HFF-Myc (cell line): Measurements from ENCODE around the gene ZNF652.

ENCODE experiments used
- DNase-seq: peaks from one replicate; pipeline ENCODE4 v3.0.0-alpha.2; 2011; ENCODE audit warnings: low read depth; ENCODE audit errors: extremely low read depth
- H3K4me3 ChIP-seq: replicated peaks from 2 replicates; pipeline ENCODE4 v1.5.1; 2011; ENCODE audit warnings: low read depth, mild to moderate bottlenecking, control low read depth, low read length
- TF ChIP-seq, protein P1 (sequence below): IDR thresholded peaks from 2 replicates; pipeline ENCODE4 v1.5.1; 2012; ENCODE audit warnings: mild to moderate bottlenecking, low read depth, low read length, control low read depth; ENCODE audit errors: missing control alignments

Gene ZNF652

DNA sequence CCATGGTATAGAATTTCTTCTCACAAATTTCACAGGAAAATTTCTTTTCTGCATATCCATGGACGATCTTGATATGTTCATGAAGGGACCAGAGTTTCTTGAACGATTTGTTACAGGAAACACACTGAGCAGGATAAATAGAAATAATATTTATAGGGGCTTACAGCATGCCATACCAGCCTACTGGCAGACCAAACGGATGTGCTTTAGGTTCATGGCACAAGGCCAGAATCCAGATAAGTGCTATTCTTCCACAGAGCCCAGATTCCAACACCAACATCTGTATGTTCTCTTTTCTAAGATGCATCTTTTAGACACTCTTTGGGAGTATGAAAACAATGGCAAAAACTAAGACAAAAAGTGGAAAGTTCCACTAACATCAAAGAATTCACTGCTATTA lies 49.3 kb downstream of the ZNF652 start:
- no peak overlapping the region for H3K4me3 ChIP-seq
- no peak for DNase-seq
- TF ChIP-seq, protein P1, sequence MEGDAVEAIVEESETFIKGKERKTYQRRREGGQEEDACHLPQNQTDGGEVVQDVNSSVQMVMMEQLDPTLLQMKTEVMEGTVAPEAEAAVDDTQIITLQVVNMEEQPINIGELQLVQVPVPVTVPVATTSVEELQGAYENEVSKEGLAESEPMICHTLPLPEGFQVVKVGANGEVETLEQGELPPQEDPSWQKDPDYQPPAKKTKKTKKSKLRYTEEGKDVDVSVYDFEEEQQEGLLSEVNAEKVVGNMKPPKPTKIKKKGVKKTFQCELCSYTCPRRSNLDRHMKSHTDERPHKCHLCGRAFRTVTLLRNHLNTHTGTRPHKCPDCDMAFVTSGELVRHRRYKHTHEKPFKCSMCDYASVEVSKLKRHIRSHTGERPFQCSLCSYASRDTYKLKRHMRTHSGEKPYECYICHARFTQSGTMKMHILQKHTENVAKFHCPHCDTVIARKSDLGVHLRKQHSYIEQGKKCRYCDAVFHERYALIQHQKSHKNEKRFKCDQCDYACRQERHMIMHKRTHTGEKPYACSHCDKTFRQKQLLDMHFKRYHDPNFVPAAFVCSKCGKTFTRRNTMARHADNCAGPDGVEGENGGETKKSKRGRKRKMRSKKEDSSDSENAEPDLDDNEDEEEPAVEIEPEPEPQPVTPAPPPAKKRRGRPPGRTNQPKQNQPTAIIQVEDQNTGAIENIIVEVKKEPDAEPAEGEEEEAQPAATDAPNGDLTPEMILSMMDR = no peak

DNA sequence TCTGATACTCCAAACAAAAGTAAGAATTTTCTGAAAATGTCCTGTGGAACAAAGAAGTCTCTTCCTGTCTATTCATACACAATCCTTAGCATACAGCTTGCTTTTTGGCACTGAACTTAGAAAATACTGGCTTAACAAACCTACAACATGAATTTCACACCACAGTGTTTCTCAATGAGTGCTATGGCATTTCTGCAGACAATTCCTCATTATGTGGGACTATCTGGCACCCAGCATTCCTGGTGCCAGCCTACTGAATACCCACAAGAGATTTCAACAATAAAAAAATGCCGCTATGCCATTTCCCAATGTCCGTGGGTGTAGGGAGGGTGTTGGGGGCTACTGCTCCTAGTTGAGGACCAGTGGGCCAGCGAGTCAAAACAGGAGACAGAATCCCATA lies 62.1 kb downstream of the ZNF652 start:
- no peak for DNase-seq
- TF ChIP-seq, protein P1 = no peak
- no peak overlapping the region for H3K4me3 ChIP-seq

DNA sequence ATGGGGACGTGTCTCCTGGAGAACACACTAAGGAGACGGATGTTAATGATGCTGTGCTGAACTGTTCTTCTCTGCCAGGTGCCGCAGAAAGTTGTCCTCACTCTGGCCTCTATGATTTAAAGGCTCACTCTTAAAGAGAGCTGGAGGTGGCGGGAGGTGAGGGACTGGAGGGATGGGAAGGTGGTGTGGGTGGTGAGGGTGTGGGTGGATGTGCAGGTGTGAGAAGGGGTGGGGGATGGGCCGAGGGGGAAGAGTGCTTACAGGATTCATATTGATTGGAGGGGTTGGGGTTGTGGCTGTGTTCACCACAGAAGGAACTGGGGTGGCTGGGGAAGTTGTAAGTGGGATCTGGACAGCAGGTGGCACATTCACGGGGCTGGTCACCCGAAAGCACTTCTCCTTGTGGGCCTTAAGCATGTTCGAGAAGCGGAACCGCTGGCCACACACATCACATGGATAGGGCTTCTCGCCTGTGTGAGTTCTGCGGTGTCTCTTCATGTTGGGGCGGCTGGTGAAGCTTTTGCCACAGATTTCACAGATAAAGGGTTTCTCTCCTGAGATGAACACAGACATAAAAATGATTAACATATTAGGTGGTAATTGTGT lies 63.6 kb downstream of the ZNF652 start:
- TF ChIP-seq, protein P1 = no peak
- no peak overlapping the region for H3K4me3 ChIP-seq
- DNase-seq = no peak

DNA sequence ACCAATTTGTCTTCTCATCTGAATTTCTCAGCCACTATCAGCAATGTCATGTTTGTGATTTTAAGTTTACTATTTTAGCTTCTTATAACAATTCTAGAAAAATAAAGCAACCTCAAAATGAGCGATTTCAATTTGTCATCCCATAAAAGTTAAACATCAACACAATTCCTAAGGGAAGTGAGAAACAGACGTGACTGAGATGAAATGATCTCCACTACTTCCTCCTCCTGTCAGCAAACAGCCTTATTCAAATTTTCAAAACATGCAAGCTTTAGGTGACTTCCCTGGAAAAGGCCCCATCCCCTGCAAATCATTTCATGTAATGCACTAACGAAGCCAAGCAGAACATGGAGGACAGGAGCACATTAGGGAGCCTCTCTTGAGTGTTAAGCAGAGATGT lies 64.9 kb downstream of the ZNF652 start:
- TF ChIP-seq, protein P1 = no peak
- no peak for DNase-seq
- no peak overlapping the region for H3K4me3 ChIP-seq

DNA sequence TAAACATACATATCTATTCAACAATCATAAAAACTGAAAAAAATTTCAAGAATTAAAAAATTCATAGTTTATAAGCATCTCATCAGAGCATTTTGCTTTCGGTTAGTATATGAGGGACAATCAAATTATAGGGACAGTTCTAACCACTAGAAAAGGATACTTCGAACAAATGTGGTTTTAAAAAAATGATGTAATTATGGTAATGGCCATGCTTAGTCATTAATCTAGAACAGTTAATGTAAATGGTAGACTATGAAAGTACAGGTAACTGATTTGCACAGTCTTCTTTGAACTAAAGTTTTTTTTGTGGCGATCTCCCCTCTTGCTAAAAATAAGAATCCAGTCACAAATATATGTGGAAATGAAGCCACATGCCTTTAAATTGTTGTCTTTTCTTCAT lies 67.9 kb downstream of the ZNF652 start:
- no peak for DNase-seq
- TF ChIP-seq, protein P1 = no peak
- H3K4me3 ChIP-seq = no peak overlapping the region

DNA sequence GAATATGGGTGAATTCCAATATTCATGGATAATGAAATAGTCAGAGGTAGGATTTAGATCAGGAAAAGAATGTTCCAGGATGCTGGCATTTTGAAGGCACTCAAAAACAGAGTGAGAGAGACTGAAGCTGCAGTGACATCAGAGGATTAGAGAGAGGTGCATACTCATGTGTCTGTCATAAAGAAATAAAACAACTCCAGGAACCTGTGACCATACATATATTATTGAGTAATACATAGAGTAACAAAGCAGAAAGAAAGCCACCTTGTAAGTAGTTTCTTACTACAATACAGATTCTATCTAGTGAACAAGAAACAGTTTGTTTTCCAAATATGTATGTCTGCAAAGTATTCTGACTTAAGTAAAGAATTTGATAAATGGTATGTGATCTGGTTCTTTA lies 69.1 kb downstream of the ZNF652 start:
- H3K4me3 ChIP-seq = no peak overlapping the region
- no peak for DNase-seq
- TF ChIP-seq, protein P1 = no peak

DNA sequence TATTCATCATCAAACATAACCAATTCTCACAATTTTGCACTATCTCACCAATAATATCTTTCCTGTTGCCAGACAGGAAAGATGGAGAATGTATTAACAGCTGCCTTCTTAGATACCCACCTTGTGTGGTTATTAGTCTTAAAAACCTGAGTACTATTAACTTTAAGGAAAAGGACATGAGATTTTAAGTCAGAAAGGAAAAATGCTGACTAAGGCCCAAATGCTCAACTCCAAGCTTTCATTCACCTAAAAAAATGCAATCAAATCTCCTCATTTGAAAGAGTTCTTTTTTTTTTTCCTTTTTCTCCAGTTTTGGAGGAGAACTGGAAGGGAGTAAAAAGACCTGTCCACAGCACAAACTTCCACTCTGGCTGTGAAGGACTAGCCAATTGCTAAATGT lies 70.1 kb downstream of the ZNF652 start:
- H3K4me3 ChIP-seq = no peak overlapping the region
- DNase-seq = no peak
- TF ChIP-seq, protein P1 = no peak
